KOPT-K1 (cell line): ENCODE data around the gene GRID2.

Experiments
- H3K27ac ChIP-seq: fragments of 200-600 bp; sonication (generic); 2 replicates; pipeline ENCODE4 v1.5.1; 2016; ENCODE audit warnings: antibody characterized with exemption, mild to moderate bottlenecking, low read depth, low read length; ENCODE audit not compliant: poor library complexity, severe bottlenecking
- H3K36me3 ChIP-seq: fragments of 200-600 bp; sonication (generic); 2 replicates; pipeline ENCODE4 v1.5.1; 2017; ENCODE audit warnings: antibody characterized with exemption, mild to moderate bottlenecking, low read length, moderate library complexity; ENCODE audit not compliant: insufficient read depth
- H3K9me3 ChIP-seq: fragments of 200-600 bp; sonication (generic); 2 replicates; pipeline ENCODE4 v1.5.1; 2017; ENCODE audit warnings: antibody characterized with exemption, low read length, mild to moderate bottlenecking; ENCODE audit not compliant: insufficient read depth, poor library complexity, severe bottlenecking

The GRID2 gene

DNA sequence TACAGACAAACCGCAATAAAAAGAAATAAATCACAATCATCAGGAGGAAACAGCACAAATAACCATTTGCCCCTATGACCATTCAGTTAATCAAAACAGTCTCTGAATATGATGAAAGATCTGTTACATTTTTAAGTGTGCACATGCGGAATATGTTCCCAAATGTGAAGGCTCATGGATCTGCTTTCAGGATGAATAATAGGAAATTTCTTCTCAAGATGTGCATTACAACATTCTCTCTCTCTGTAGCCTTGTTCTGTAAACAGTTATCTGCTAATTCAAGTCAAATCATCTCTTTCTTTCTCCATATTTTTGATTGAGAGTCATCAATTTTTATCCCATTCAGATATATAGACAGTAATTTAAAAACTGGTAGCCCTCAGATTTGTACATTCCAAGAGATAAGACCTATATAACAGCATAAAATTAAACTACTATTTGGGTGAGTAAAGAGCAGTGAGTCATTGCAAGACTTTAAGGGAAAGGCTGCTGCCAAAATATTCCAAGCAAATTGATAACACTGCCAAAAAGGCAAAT is 1090.8 kb downstream of the GRID2 start:
- H3K36me3 ChIP-seq: no peaks in the 10 kb centered on the region
- H3K27ac ChIP-seq: no peak overlapping the region
- no peaks in the 10 kb centered on the region for H3K9me3 ChIP-seq

DNA sequence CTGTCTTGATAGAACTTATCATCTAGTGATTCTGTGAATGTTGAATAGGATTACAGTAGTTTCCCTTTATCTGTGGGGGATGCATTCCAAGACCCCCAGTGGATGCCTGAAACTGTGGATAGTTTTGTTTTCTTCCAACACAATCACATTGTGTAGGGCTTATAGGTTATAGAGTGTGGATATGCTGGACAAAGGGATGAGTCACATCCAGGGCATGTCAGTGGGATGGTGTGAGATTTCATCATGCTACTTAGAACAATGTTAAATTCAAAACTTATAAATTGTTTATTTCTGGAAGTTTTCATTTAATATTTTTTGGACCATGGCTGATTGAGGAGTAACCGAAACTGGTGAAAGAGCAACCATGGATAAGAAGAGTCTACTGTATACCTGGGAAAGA is 1092.5 kb downstream of the GRID2 start:
- H3K9me3 ChIP-seq: no peaks in the 10 kb centered on the region
- no peak overlapping the region for H3K27ac ChIP-seq
- no peaks in the 10 kb centered on the region for H3K36me3 ChIP-seq

DNA sequence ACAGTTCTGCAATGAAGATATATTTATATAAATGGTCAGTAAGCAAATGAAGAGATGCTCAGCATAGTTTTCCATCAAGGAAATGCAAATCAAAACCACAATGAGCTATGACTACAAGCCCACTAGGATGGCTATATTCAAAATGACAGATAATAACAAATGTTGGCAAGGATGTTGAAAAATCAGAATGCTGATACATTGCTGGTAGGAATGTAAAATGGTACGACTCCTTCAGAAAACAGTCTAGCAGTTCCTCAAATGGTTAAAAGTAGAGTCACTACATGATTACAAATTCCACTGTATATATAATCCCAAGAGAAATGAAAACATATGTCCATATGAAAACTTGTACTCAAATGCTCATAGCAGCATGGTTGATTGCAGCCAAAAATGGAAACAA is 1099.8 kb downstream of the GRID2 start:
- no peaks in the 10 kb centered on the region for H3K9me3 ChIP-seq
- H3K36me3 ChIP-seq: no peaks in the 10 kb centered on the region
- no peak overlapping the region for H3K27ac ChIP-seq

DNA sequence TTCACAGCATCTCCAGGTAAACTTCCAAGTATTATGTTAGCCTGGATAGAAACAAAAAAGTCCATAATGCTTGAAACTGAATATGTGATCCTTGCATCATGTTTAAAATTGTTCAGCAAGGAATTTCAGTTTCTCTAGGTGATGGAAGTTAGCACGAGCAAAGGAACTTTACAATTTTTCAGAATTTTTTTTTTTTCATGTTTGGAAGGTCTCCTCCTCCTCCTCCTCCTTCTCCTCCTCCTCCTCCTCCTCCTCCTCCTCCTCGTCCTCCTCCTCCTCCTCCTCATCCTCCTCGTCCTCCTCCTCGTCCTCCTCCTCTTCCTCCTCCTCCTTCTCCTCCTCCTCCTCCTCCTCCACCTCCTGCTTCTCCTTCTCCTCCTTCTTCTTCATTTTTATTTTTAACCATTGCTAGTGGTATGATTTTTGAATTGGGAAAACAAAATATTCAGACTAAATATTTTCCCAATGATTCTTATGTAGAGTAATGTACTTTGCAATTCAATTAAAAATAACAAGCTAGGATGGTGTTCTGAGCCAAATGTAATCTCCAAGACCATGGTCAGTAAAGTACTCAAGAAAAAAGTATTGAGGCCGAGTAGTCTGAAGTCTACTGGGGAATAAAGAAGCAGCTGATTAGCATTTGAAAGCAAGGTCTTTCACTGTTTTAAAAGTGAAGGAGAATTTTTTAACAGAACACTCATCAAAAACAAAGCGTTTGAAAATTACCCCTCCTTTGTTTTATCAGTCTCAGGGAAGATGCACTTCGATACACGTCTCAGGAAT is 1103.9 kb downstream of the GRID2 start:
- Histone ChIP-seq H3K27ac (no peak overlapping the region), H3K9me3 (no peaks in the 10 kb centered on the region), H3K36me3 (no peaks in the 10 kb centered on the region)

DNA sequence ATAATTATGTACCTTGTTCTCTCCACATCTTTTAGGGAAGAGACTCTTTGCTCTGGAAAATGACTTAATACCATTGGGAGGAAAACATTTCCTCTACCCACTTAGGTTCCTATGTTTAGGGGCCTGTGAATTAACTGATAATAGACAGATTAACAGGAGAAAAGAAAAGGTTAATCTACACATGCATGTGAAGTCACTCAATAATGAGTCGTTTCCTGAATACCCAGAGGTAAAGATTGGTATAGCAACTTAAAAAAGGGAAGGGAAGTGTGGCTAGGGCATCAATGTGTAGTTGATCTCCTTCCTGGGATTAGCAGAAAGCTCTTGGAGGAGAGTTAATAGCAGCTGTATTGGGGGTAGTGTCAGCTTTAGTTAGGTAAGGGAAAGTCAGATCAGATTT is 1105.3 kb downstream of the GRID2 start:
- H3K9me3 ChIP-seq: no peaks in the 10 kb centered on the region
- H3K27ac ChIP-seq: no peak overlapping the region
- no peaks in the 10 kb centered on the region for H3K36me3 ChIP-seq

DNA sequence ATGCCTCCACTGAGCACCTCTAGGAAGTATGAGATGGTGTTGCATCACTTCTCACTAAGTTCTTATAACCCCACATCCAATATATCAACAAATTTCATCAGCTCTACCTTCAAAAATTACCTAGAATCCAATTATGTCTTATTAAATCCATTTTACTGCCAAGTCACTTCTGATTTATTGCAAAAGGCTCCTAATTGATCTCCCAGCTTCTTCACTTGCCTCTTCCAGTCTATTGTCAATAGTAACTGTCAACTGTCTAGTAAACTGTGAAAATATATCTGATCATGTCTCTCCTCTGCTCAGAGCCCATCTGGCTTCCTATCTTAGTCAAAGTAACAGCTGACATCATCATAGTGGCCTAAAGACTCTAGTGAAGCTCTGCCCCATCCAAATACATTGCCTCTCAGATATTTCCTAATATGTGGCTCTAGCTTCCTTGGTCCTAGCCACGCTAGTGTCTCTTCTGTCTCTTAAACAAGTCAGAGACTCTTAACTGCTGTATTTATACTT is 1110.3 kb downstream of the GRID2 start:
- H3K9me3 ChIP-seq: no peaks in the 10 kb centered on the region
- H3K36me3 ChIP-seq: no peaks in the 10 kb centered on the region
- no peak overlapping the region for H3K27ac ChIP-seq

DNA sequence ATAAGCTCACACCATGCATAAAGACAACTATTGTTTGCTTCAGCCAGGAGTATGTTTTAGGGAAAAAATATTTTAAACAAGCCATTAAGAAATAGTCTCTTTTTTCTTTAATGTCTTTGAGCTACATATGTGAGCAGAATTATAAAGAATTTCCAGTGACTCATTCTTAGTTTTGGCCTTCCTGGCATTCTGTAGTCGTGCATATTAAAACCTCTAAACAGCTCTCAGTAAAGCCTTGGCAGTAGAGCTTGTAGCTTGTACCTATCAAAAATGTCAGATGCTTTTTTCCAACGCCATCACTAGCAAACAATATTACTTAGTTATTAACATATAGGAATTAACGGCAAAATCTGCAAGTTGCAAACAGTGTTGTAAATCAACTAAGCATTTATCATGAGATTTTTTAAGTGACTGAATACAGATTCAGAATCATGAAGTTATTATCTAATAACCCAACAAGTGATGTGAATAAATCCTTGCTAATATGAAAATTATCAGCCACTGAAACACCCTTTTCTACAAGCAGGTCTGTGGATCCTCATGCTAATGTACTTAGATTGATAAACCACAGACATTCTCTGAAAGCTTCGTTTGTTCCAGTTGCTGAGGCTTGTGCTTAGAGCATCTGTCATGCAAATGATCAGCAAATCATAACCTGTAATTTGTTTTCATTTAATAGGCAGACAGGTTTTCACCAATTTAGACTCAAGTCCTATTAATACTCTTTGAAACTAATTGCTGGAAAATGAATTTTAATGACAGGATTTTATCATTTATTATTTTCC is 1112.8 kb downstream of the GRID2 start:
- H3K9me3 ChIP-seq: no peaks in the 10 kb centered on the region
- H3K27ac ChIP-seq: no peak overlapping the region
- no peaks in the 10 kb centered on the region for H3K36me3 ChIP-seq

DNA sequence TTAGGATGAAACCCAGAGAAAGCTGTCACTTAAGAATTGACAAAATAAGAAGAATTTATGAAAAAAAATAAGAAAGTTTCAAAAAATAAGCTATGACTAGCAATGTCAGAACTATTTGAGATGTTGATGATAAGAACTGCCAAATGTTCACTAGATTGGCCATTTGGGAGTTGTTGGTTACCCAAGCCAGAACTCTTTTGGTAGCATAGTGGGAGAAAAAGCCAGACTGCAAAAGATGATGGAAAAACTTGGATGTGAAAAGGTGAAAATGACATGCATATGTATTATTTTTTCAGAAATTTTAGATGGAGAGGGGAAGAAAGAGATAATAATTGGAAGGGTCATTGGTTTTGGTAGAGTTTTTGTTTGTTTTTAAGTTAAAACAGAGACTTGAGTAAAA is 1127.6 kb downstream of the GRID2 start:
- H3K36me3 ChIP-seq: no peaks in the 10 kb centered on the region
- no peak overlapping the region for H3K27ac ChIP-seq

DNA sequence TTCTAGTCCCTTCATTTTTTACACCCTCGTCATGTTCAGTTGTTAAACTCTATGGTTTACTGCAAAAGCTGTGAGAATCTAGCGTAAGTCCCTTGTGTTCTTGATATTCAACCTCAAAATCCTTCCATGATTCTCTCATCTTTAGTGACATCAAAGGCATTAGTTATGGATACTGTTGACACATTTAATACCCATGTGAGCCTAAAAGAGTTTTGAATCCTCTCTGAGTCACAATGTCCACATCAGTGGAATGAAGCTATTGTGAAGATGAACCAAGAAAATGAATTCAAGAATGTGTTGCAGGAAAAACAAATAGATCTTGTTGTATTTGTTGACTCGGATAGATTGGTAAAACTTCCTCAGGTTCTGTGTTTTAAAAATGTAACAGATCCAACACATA is 1130.1 kb downstream of the GRID2 start:
- no peaks in the 10 kb centered on the region for H3K36me3 ChIP-seq
- no peak overlapping the region for H3K27ac ChIP-seq
- H3K9me3 ChIP-seq: no peaks in the 10 kb centered on the region

More for the DNA sequence above, 1127.6 kb downstream of the GRID2 start:
- no peaks in the 10 kb centered on the region for H3K9me3 ChIP-seq

DNA sequence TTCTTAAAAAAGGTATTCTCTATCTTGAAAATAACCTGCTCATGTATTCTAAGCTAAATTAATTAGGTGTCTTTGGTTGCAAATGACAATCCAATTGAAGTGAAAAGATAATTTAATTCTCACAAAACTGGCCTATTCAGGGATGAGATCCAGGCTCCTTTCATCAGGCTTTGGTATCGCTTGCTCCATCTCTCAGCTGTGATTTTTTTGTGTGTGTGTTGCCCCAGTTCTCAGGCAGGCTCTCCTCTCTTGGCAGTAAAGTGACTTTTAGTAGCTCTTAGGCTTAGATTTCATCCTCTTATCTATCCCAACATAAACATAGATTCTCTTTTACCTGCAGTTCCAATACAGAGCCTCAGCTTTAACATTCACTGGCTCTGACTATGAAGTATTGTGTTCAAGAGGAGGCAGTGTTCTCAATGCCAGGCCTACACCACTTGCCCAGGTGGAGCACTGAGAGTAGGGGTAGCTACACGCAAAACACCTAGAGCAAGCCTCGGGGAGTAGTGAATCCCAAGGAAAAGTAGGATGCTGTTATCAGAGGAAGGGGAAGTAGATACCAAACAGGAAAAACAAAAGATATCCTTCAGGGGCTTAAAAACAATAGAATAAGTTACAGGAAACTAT is 1132.3 kb downstream of the GRID2 start:
- no peaks in the 10 kb centered on the region for H3K36me3 ChIP-seq
- no peaks in the 10 kb centered on the region for H3K9me3 ChIP-seq
- no peak overlapping the region for H3K27ac ChIP-seq

DNA sequence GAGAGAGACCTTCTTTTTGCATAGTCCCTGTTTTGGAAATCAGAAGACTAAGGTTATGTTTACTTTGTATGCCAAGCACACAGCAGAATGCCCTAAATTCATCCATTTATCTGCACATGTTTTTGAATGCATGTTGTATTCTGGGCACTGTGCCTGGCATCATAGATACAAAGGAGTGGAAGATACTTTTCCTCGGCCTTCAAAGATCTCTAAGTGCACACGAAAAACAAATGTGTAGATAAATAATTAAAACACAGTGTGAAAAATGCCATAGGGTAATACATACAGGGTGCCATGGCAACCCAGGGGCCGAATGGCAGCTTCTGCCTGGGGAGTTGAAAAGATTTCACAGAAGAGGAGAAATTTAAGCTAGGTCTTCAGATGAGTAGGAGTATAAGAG is 1134.2 kb downstream of the GRID2 start:
- H3K36me3 ChIP-seq: no peaks in the 10 kb centered on the region
- no peaks in the 10 kb centered on the region for H3K9me3 ChIP-seq
- no peak overlapping the region for H3K27ac ChIP-seq

DNA sequence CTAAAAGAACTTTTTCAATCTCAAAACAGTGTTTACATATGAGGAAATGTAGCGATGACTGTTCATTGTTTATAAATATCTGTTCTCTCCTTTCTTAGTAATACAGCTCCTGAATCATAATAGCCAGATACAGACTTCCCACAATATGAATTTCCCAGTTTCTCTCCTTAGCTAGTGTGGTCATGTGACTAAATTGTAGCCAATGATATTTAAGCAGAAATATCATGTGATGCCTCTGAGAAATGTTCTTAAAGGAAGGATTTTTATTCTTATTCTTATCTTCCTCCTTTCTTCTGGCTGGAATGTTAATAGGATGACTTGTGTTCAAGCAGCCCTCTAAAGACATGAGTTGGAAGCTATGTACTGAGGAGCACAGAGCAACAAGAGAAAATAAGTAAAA is 1141.1 kb downstream of the GRID2 start:
- H3K27ac ChIP-seq: no peak overlapping the region
- no peaks in the 10 kb centered on the region for H3K9me3 ChIP-seq

DNA sequence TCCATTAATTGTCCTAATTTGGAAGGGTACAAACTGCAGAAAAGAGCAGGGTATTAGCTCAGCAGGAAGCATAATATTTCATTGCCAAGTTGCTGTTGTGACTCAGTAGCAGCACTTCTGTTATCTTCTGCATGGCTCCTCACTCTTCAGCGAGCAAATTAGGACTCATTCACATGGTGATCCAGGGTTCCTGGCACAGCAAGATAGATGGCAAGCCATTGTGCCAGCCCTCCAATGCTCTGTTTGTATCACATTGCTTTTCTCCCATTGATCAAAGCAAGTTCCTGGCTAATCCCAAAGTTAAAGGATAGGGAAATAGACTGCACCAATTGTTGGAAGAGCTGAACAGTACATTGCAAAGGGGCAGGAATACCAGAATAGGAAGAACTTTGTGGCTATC is 1142.3 kb downstream of the GRID2 start:
- Histone ChIP-seq H3K36me3 (no peaks in the 10 kb centered on the region), H3K9me3 (no peaks in the 10 kb centered on the region), H3K27ac (no peak overlapping the region)

More for the DNA sequence above, 1141.1 kb downstream of the GRID2 start:
- no peaks in the 10 kb centered on the region for H3K36me3 ChIP-seq

DNA sequence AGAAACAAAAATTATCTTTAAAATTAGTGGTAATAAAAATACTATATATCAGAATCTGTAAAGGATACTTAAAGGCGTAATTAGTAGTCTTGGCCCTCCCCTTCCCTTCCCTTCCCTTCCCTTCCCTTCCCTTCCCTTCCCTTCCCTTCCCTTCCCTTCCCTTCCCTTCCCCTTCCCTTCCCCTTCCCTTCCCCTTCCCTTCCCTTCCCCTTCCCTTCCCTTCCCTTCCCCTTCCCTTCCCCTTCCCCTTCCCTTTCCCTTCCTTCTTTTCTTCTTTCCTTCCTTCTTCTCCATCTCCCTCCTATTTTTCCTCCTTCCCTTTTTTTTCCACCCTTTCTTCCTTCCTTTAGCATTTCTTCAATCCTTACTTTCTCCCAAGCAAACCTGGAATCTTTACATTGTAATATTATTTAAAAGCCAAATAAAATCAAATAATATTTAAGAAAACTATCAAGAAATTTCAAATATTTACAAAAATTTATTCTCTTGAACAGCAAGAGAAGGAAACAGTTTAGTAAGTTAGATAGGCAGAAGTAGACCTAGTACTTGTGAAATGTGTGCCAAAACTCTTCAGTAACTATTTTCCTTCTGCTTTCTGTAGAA is 1145.0 kb downstream of the GRID2 start:
- H3K27ac ChIP-seq: no peak overlapping the region
- no peaks in the 10 kb centered on the region for H3K9me3 ChIP-seq
- H3K36me3 ChIP-seq: no peaks in the 10 kb centered on the region

DNA sequence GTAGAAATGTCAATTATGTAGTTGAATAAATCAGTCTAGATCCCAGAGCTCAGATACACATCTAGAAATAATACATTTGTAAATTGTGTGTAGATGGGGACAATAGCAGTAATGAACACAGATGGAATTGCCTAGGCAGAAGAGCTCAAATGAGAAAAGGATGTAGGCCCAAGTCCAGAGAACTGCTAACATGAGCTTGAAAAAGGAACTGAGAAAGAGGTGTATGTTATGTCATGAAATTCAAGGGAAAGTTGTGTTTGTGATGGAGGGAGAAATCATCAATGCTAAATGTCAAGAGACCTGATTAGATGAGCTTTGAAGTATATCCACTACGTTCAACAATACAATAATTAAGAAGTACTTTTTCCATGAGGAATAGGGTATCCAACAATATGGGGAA is 1148.2 kb downstream of the GRID2 start:
- Histone ChIP-seq H3K36me3 (no peaks in the 10 kb centered on the region), H3K27ac (no peak overlapping the region), H3K9me3 (no peaks in the 10 kb centered on the region)
